H1 (cell line): ENCODE results near the gene CFAP58. TPM values are rescaled to one million over a fixed set of nuclear protein-coding genes. Genes with fewer than 3 reads are reported as not detected.

ENCODE experiments used
- CTCF ChIA-PET: fragments of 300-600 bp; sonication (Branson Sonifier 250); formaldehyde crosslinking; loops from one replicate; lab custom pipeline; 2021; ENCODE audit not compliant: partially characterized antibody; lab: Charles Lee
- POLR2A ChIA-PET: fragments of 300-600 bp; sonication (Branson Sonifier 250); formaldehyde crosslinking; loops from one replicate; lab custom pipeline; 2021; ENCODE audit warnings: inconsistent platforms; ENCODE audit not compliant: partially characterized antibody; lab: Charles Lee
- DNase-seq, 2 experiments: peaks; one replicate each; pipeline versions ENCODE4 v3.0.0 to v3.0.0-alpha.2; 2010 to 2022; ENCODE audit warnings: low spot score in 2 of 2, low read depth in 1 of 2, mixed read lengths in 1 of 2
- FAIRE-seq: peaks from 2 replicates; lab custom pipeline; 2011; peaks lifted over from hg19 to GRCh38; lab: Jason Lieb, UNC
- H2AFZ ChIP-seq: 2 replicates; pipeline ENCODE4 v1.8.1; 2012; ENCODE audit warnings: low read length, inconsistent platforms
- H2AK5ac ChIP-seq: 2 replicates; pipeline ENCODE4 v1.6.1; 2013; ENCODE audit warnings: low read depth, low read length
- H2BK120ac ChIP-seq: replicated peaks from 2 replicates; pipeline ENCODE3; 2013; ENCODE audit warnings: low read depth, low read length, inconsistent platforms
- H2BK12ac ChIP-seq: 2 replicates; pipeline ENCODE4 v1.6.1; 2013; ENCODE audit warnings: low read depth, low read length
- H2BK15ac ChIP-seq: 2 replicates; pipeline ENCODE4 v1.6.1; 2013; ENCODE audit warnings: low read length
- H2BK20ac ChIP-seq: 2 replicates; pipeline ENCODE4 v1.6.1; 2013; ENCODE audit warnings: low read length
- H2BK5ac ChIP-seq: 2 replicates; pipeline ENCODE4 v1.6.1; 2013; ENCODE audit warnings: low read depth, low read length
- H3K14ac ChIP-seq: 2 replicates; pipeline ENCODE4 v1.6.1; 2013; ENCODE audit warnings: inconsistent platforms; ENCODE audit not compliant: insufficient read length
- H3K18ac ChIP-seq: 2 replicates; pipeline ENCODE4 v1.6.1; 2013; ENCODE audit warnings: low read length; ENCODE audit errors: extremely low read depth
- H3K23ac ChIP-seq: 2 replicates; pipeline ENCODE4 v1.6.1; 2013; ENCODE audit warnings: inconsistent platforms; ENCODE audit not compliant: insufficient read length
- H3K23me2 ChIP-seq: 2 replicates; pipeline ENCODE4 v1.6.1; 2013; ENCODE audit warnings: low read depth, low read length
- H3K27ac ChIP-seq: 2 replicates; pipeline ENCODE4 v1.6.1; 2011; ENCODE audit warnings: low read depth, low read length, inconsistent platforms
- H3K27me3 ChIP-seq, 4 experiments: replicated peaks in 1 of 4; 1 replicate in 1 of 4; 2 replicates in 3 of 4; pipeline versions ENCODE4 v1.6.1 to v1.8.1; 2011 to 2013; ENCODE audit warnings: low read length in 3 of 4, mild to moderate bottlenecking in 3 of 4, inconsistent platforms in 2 of 4, mixed read lengths in 2 of 4, moderate library complexity in 1 of 4; ENCODE audit not compliant: control insufficient read depth in 3 of 4, insufficient read depth in 3 of 4; ENCODE audit errors: extremely low read depth in 1 of 4
- H3K36me3 ChIP-seq, 4 experiments: 2 replicates each; pipeline versions ENCODE4 v1.6.1 to v1.8.1; 2011 to 2013; ENCODE audit warnings: mild to moderate bottlenecking in 4 of 4, low read length in 3 of 4, moderate library complexity in 2 of 4, control low read depth in 1 of 4, inconsistent platforms in 1 of 4; ENCODE audit not compliant: insufficient read depth in 4 of 4, control insufficient read depth in 2 of 4
- H3K4ac ChIP-seq: replicated peaks from 2 replicates; pipeline ENCODE3; 2013; ENCODE audit warnings: low read length, low read depth, mixed read lengths, inconsistent platforms; ENCODE audit not compliant: insufficient read length
- H3K4me1 ChIP-seq, 4 experiments: replicated peaks in 1 of 4; 1 replicate in 1 of 4; 2 replicates in 3 of 4; pipeline versions ENCODE4 v1.6.1 to v1.8.1; 2011 to 2013; ENCODE audit warnings: low read length in 3 of 4, inconsistent platforms in 2 of 4, mixed read lengths in 1 of 4; ENCODE audit not compliant: insufficient read depth in 4 of 4, control insufficient read depth in 3 of 4
- H3K4me2 ChIP-seq, 2 experiments: 2 replicates each; pipeline versions ENCODE4 v1.6.1 to v1.8.1; 2011 to 2013; ENCODE audit warnings: low read depth in 2 of 2, low read length in 2 of 2, control low read depth in 1 of 2, inconsistent platforms in 1 of 2, mild to moderate bottlenecking in 1 of 2; ENCODE audit not compliant: insufficient read depth in 1 of 2
- H3K4me3 ChIP-seq, 4 experiments: fragments of 200-600, 300-600 bp in 1 of 4; sonication (generic), shearing (Covaris generic), sonication (Bioruptor Twin) in 1 of 4; 2 replicates each; pipeline versions ENCODE4 v1.5.1 to v1.8.1; 2011 to 2016; ENCODE audit warnings: low read length in 4 of 4, low read depth in 3 of 4, control low read depth in 2 of 4, inconsistent platforms in 2 of 4, mild to moderate bottlenecking in 2 of 4, mixed read lengths in 1 of 4, moderate library complexity in 1 of 4; ENCODE audit not compliant: insufficient read depth in 2 of 4; ENCODE audit errors: extremely low read depth in 1 of 4
- H3K56ac ChIP-seq: replicated peaks from 2 replicates; pipeline ENCODE3; 2013; ENCODE audit warnings: low read depth, mild to moderate bottlenecking, mixed read lengths, low read length, inconsistent platforms; ENCODE audit not compliant: insufficient read length
- H3K79me1 ChIP-seq: 2 replicates; pipeline ENCODE4 v1.6.1; 2013; ENCODE audit warnings: low read depth, low read length, control low read depth
- H3K79me2 ChIP-seq, 2 experiments: 2 replicates each; pipeline versions ENCODE4 v1.6.1 to v1.8.1; 2012 to 2013; ENCODE audit warnings: low read length in 2 of 2, mild to moderate bottlenecking in 2 of 2, inconsistent platforms in 1 of 2; ENCODE audit not compliant: insufficient read depth in 2 of 2, control insufficient read depth in 1 of 2
- H3K9ac ChIP-seq, 4 experiments: replicated peaks in 1 of 4; 1 replicate in 1 of 4; 2 replicates in 3 of 4; pipeline versions ENCODE4 v1.6.1 to v1.8.1; 2011 to 2013; ENCODE audit warnings: low read depth in 3 of 4, low read length in 3 of 4, control low read depth in 2 of 4, mild to moderate bottlenecking in 2 of 4, moderate library complexity in 2 of 4, inconsistent platforms in 1 of 4; ENCODE audit errors: extremely low read depth in 1 of 4
- H3K9me3 ChIP-seq, 2 experiments: 2 replicates each; pipeline versions ENCODE4 v1.6.1 to v1.8.1; 2012 to 2013; ENCODE audit warnings: mild to moderate bottlenecking in 2 of 2, moderate library complexity in 2 of 2, control low read depth in 1 of 2, inconsistent platforms in 1 of 2, low read depth in 1 of 2, low read length in 1 of 2, mixed read lengths in 1 of 2; ENCODE audit not compliant: insufficient read depth in 2 of 2
- H4K20me1 ChIP-seq, 2 experiments: replicated peaks in 1 of 2; 2 replicates each; pipeline versions ENCODE3 to v1.8.1; 2011 to 2013; ENCODE audit warnings: inconsistent platforms in 2 of 2, low read length in 2 of 2, mild to moderate bottlenecking in 1 of 2; ENCODE audit not compliant: insufficient read depth in 2 of 2, control insufficient read depth in 1 of 2
- H4K5ac ChIP-seq: 2 replicates; pipeline ENCODE4 v1.6.1; 2013; ENCODE audit warnings: low read length, low read depth, mixed read lengths, inconsistent platforms; ENCODE audit not compliant: insufficient read length
- H4K8ac ChIP-seq: 2 replicates; pipeline ENCODE4 v1.8.0; 2013; ENCODE audit warnings: mild to moderate bottlenecking, moderate library complexity, low read length, inconsistent platforms; ENCODE audit not compliant: insufficient read depth; ENCODE audit errors: extremely low read depth
- H4K91ac ChIP-seq: replicated peaks from 2 replicates; pipeline ENCODE3; 2013; ENCODE audit warnings: low read length, mixed read lengths, inconsistent platforms; ENCODE audit not compliant: insufficient read length
- ATF3 ChIP-seq: IDR thresholded peaks from 2 replicates; pipeline ENCODE4 v1.6.1; 2011; ENCODE audit warnings: low read depth, mild to moderate bottlenecking, low read length; ENCODE audit not compliant: insufficient read depth
- CTCF ChIP-seq, 3 experiments: IDR thresholded peaks; 1 replicate in 2 of 3; 2 replicates in 1 of 3; pipeline versions ENCODE4 v1.5.1 to v1.6.1; 2011; ENCODE audit warnings: low read length in 3 of 3, mild to moderate bottlenecking in 3 of 3, inconsistent platforms in 2 of 3, low read depth in 1 of 3, moderate library complexity in 1 of 3; ENCODE audit not compliant: insufficient read depth in 1 of 3; ENCODE audit errors: control extremely low read depth in 1 of 3
- EGR1 ChIP-seq: IDR thresholded peaks from 2 replicates; pipeline ENCODE4 v1.6.1; 2011; ENCODE audit warnings: low read depth, low read length, borderline replicate concordance
- FOSL1 ChIP-seq: IDR thresholded peaks from 2 replicates; pipeline ENCODE4 v1.6.1; 2011; ENCODE audit warnings: mild to moderate bottlenecking, low read depth, low read length, moderate library complexity; ENCODE audit not compliant: insufficient read depth
- POLR2AphosphoS5 ChIP-seq: IDR thresholded peaks from 2 replicates; pipeline ENCODE4 v1.6.1; 2011; ENCODE audit warnings: low read depth, low read length
- SIRT6 ChIP-seq: IDR thresholded peaks from one replicate; pipeline ENCODE4 v1.7.1; 2012; ENCODE audit warnings: low read length, inconsistent platforms
- SIX5 ChIP-seq: IDR thresholded peaks from 2 replicates; pipeline ENCODE4 v1.6.1; 2011; ENCODE audit warnings: mild to moderate bottlenecking, low read depth, low read length
- WGBS, 2 experiments: shearing (Covaris generic) in 1 of 2; methylation state at CpG; one replicate each; pipeline versions ENCODE4 v1.1.6 to v1.1.7; 2013 to 2015; ENCODE audit warnings: low lambda C conversion rate in 2 of 2, mixed read lengths in 2 of 2, inconsistent platforms in 1 of 2, low coverage in 1 of 2, missing lambda C conversion rate in 1 of 2; ENCODE audit not compliant: insufficient replicate concordance in 2 of 2, insufficient coverage in 1 of 2, insufficient read length in 1 of 2; ENCODE audit errors: extremely low coverage in 1 of 2, missing lambda C conversion rate in 1 of 2; 5-methylcytosine and 5-hydroxymethylcytosine counted together
- polyA plus RNA-seq, 7 experiments: library from polyadenylated mRNA; depleted of rRNA in 3 of 7; stranded (reverse) in 5 of 7; unstranded in 2 of 7; fragments of >200 nt in 5 of 7; fragments of 200-250 nt in 2 of 7; gene quantifications; 1 replicate in 5 of 7; 2 replicates in 1 of 7; 4 replicates in 1 of 7; pipeline versions ENCODE4 v1.2.1 to v1.2.3, GENCODE V29; 2011 to 2013; ENCODE audit warnings: missing spikeins in 2 of 7, mixed read lengths in 2 of 7
- total RNA-seq: library from RNA; stranded (reverse); fragmentation: NEBNext Ultra II Directional; extraction: Animal tissue kit (Norgen Biotek cat#: 25700); gene quantifications from 2 replicates; pipeline ENCODE4 v1.2.1, GENCODE V29; 2021

The CFAP58 gene
- total and polyA plus RNA-seq, 2 of the 8 experiments (the other 6 are each of a cell fraction or from before 2014, with no cell fraction given), result 0.32 to 0.71 TPM

GRCh38 chr10:104427989-104428388, 74.4 kb downstream of the CFAP58 start:
- 89% methylated on average over 5 of the region's 5 CpGs; no CpG with 5 or more reads in 1 of the 2 experiments for WGBS, 2 experiments
- Histone ChIP-seq H3K23ac (no peak overlapping the region), H2AK5ac (no peak overlapping the region), H4K8ac (no peak overlapping the region), H3K18ac (no peak overlapping the region), H3K9ac (no peak overlapping the region), H4K5ac (no peak overlapping the region), H3K4me1 (peaks cover 2 to 14% (median 6%) of the 10 kb centered on the region in 4 experiments; a peak in 5 of 7 replicates), H3K4me2 (no peak overlapping the region), H4K91ac (no peak overlapping the region), H3K27ac (no peak overlapping the region), H4K20me1 (no peaks in the 10 kb centered on the region), H3K79me2 (no peaks in the 10 kb centered on the region), H3K27me3 (no peaks in the 10 kb centered on the region), H3K14ac (no peak overlapping the region), H2BK12ac (no peak overlapping the region), H2BK5ac (no peak overlapping the region), H3K4ac (no peak overlapping the region), H2BK15ac (no peak overlapping the region), H3K9me3 (no peaks in the 10 kb centered on the region), H3K4me3 (no peak overlapping the region), H2BK20ac (no peak overlapping the region), H3K79me1 (no peaks in the 10 kb centered on the region), H3K36me3 (no peaks in the 10 kb centered on the region), H2AFZ (no peak overlapping the region), H2BK120ac (no peak overlapping the region), H3K23me2 (no peaks in the 10 kb centered on the region), H3K56ac (no peak overlapping the region)
- TF ChIP-seq ATF3 (no peak), FOSL1 (no peak), SIRT6 (no peak), CTCF (IDR thresholded peaks at IDR 0.05; ENCODE audit: control extremely low read depth in 1 of 3, insufficient read depth in 1 of 3, low read depth in 1 of 3, low read length in 3 of 3) (no peak), POLR2AphosphoS5 (no peak), SIX5 (no peak), EGR1 (no peak)
- ChIA-PET CTCF (interaction anchor here (0.7 to 1.6 kb wide), 2 partner anchors 35 to 58 kb away, joined by 3 to 4 read pairs; no protein-coding TSS in a partner anchor), POLR2A (no interaction called here)
- DNase-seq (no peak), FAIRE-seq (no peak)
